Spinal cord (tissue), 10 donors: Measurements from ENCODE around the gene BMAL1. TPM values are rescaled to one million over a fixed set of nuclear protein-coding genes. Genes with fewer than 3 reads are reported as not detected.
"Not testable (repeated sequence)": the region's sequence is repeated elsewhere in the genome, so short reads cannot be mapped to it uniquely, and the experiment has no call there.

ENCODE experiments used
- DNase-seq, 6 donors: peaks; one replicate each; pipeline versions ENCODE4 v3.0.0 to v3.0.0-alpha.2; 2013 to 2015; ENCODE audit warnings: low spot score in 6 of 6, low read depth in 4 of 6
- H3K27ac ChIP-seq: one replicate; pipeline ENCODE4 v1.5.1; 2013; ENCODE audit warnings: low read depth, low read length, control low read depth
- H3K27me3 ChIP-seq: one replicate; pipeline ENCODE4 v1.6.1; 2013; ENCODE audit warnings: low read length; ENCODE audit not compliant: control insufficient read depth, insufficient read depth
- H3K36me3 ChIP-seq: one replicate; pipeline ENCODE4 v1.6.1; 2013; ENCODE audit warnings: low read length; ENCODE audit not compliant: control insufficient read depth, insufficient read depth
- H3K4me1 ChIP-seq: one replicate; pipeline ENCODE4 v1.6.1; 2013; ENCODE audit warnings: low read length; ENCODE audit not compliant: control insufficient read depth, insufficient read depth
- H3K4me3 ChIP-seq: one replicate; pipeline ENCODE4 v1.5.1; 2013; ENCODE audit warnings: low read depth, low read length, control low read depth
- H3K9me3 ChIP-seq: one replicate; pipeline ENCODE4 v1.6.1; 2013; ENCODE audit warnings: low read length; ENCODE audit not compliant: control insufficient read depth, insufficient read depth
- whole genome bisulfite sequencing: methylation state at CpG from one replicate; pipeline ENCODE4 v1.1.5; 2013; ENCODE audit warnings: missing lambda C conversion rate; ENCODE audit not compliant: insufficient coverage; 5-methylcytosine and 5-hydroxymethylcytosine counted together
- polyA plus RNA-seq, 2 donors: library from polyadenylated mRNA; unstranded; fragments of 120-200 nt; gene quantifications; one replicate each; pipeline ENCODE4 v1.2.1, GENCODE V29; 2013; ENCODE audit not compliant: insufficient read length in 2 of 2
- total RNA-seq, 2 donors: library from RNA; depleted of rRNA in 1 of 2; stranded (reverse); fragments of 120-200 nt in 1 of 2; fragments of >200 nt in 1 of 2; gene quantifications; one replicate each; pipeline versions ENCODE4 v1.2.3 to v1.2.4, GENCODE V29; 2013 to 2014
- donor health status: healthy.

The BMAL1 gene
- total and polyA plus RNA-seq, 4 donors: 21.0 to 29.8 (median 25.7) TPM

GRCh38 chr11:13427440-13427839 lies 149.8 kb downstream of the BMAL1 start:
- Histone ChIP-seq H3K27me3 (no peaks in the 10 kb centered on the region), H3K36me3 (no peaks in the 10 kb centered on the region), H3K27ac (no peak overlapping the region), H3K4me3 (no peak overlapping the region), H3K9me3 (peaks cover 5% of the 10 kb centered on the region), H3K4me1 (no peaks in the 10 kb centered on the region)
- DNase-seq: no peak

DNA sequence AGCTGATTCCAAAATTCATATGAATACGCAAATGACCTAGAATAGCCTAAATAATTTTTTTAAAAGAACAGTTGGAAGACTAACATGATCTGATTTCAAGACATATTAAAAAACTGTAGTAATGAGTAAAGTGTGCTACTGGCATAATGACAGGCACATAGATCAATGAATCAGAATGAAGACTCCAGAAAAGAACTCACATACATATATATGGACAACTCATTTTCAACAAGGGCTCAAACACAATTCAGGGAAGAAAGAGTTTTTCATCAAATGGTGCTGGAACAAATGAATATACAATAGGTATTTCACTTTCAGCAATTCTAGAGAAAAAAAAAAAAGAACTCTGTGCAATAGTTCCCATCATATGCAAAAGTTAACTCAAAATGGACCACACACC lies 151.7 kb downstream of the BMAL1 start:
- DNase-seq: no peak
- Histone ChIP-seq H3K4me3 (no peak overlapping the region), H3K36me3 (no peaks in the 10 kb centered on the region), H3K27ac (no peak overlapping the region), H3K4me1 (no peaks in the 10 kb centered on the region), H3K27me3 (no peaks in the 10 kb centered on the region), H3K9me3 (peaks cover 5% of the 10 kb centered on the region)
- no CpG with 5 or more reads among the region's 1 CpG for WGBS

DNA sequence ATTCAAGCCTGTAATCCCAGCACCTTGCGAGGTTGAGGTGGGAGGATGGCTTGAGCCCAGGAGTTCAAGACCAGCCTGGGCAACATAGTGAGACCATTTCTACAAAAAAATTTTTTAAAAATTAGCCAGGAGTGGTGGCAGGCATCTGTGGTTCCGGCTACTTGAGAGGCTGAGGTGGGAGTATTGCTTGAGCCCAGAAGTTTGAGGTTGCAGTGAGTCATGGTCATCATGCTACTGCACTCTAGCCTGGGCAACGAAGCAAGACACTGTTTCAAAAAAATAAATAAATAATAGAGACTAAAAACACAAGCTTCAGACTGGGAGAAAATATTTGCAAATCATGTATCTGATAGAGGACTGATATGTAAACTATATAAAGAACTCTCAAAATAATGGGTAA lies 152.2 kb downstream of the BMAL1 start:
- H3K4me3 ChIP-seq: no peak overlapping the region
- no peaks in the 10 kb centered on the region for H3K27me3 ChIP-seq
- peaks cover 5% of the 10 kb centered on the region for H3K9me3 ChIP-seq
- 100% methylated on average over 1 of the region's 3 CpGs for WGBS
- no peak for DNase-seq
- no peaks in the 10 kb centered on the region for H3K36me3 ChIP-seq
- H3K4me1 ChIP-seq: no peaks in the 10 kb centered on the region
- H3K27ac ChIP-seq: no peak overlapping the region

DNA sequence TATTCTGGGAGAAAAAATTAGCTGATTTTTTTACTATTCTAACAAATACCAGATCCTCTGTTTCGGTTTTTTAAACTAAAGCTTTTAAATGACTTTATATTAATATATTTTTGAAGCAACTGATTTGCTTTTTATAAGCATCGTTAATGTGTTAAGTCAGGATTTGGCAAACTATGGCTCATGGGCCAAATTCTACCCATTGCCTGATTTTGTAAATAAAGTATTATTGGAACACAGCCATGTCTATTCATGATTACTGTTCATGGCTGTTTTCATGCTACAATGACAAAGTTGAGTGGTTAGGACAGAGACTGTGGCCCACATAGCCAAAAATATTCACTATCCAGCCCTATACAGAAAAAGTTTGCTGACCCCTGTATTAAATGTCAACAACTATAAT lies 155.8 kb downstream of the BMAL1 start:
- no CpG with 5 or more reads among the region's 2 CpGs for WGBS
- H3K4me1 ChIP-seq: no peaks in the 10 kb centered on the region
- H3K27me3 ChIP-seq: no peaks in the 10 kb centered on the region
- no peak overlapping the region for H3K4me3 ChIP-seq
- DNase-seq: no peak
- H3K9me3 ChIP-seq: no peaks in the 10 kb centered on the region
- no peaks in the 10 kb centered on the region for H3K36me3 ChIP-seq
- H3K27ac ChIP-seq: no peak overlapping the region

DNA sequence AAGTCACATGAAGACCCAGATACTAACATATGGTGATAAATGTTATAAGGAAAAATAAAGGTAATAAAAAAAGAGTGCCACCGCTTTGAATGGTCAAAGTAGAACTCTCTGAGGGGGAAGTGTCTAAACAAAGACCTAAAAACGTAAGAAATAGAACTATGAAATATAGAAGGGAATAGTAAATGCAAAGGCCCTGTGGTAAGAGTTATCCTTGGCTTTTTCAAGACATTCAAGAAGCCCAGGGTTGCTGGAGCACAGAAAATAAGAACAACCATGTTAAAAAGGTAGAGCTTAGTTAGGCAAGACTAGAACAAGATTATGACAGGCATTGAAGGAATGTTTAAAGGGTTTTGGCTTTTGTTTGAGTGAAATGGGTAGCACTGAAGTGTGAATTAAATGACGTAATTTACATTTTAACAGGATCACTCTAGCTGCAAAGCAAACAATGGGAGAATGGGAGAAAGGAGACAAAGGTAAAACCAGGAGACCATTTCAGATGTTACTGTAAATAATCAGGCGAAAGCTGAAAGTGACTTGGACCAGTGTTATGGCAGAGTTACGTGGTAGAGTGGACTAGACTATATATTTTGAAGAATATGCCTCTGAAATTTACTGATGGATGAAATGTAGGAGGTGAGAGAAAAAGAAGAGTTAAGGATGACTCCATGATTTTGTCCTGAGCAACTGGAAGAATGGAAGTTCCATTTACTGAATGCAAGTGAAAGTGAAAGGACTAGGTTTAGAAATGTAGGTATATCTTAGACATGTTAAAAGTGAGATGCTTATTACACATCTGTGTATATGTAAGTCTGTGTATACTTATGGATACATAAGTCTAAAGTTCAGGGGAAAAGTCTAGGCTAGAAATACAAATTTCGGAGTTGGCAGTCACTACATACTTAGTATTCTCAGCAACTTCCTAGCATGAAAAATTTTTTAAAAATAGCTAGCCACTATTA lies 156.9 kb downstream of the BMAL1 start:
- no peaks in the 10 kb centered on the region for H3K27me3 ChIP-seq
- no peak overlapping the region for H3K27ac ChIP-seq
- H3K9me3 ChIP-seq: no peaks in the 10 kb centered on the region
- no peaks in the 10 kb centered on the region for H3K36me3 ChIP-seq
- 90% methylated on average over 5 of the region's 6 CpGs for WGBS
- H3K4me1 ChIP-seq: no peaks in the 10 kb centered on the region
- H3K4me3 ChIP-seq: no peak overlapping the region
- DNase-seq: no peak

DNA sequence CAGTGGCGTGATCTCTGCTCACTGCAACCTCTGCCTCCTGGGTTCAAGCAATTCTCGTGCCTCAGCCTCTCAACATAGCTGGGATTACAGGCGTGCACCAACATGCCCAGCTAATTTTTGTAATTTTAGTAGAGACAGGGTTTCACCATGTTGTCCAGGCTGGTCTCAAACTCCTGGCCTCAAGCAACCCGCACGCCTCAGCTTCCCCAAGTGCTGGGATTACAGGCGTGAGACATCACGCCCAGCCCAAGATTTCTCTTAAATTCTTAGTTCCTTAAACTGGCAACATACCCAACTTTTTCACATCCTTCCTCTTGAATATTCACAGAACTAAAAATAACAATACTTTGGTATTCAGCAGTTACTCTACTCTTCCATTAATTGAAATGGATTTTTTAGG lies 159.2 kb downstream of the BMAL1 start:
- not testable (repeated sequence) for H3K27ac ChIP-seq, H3K27me3 ChIP-seq, H3K9me3 ChIP-seq, DNase-seq, H3K4me1 ChIP-seq, H3K36me3 ChIP-seq, H3K4me3 ChIP-seq
- WGBS: 93% methylated on average over 7 of the region's 7 CpGs

Other genes with a start within 250 kb of the BMAL1 start
- gene BTBD10, start 185.4 kb downstream of the BMAL1 start, total RNA-seq: 10 to 100 TPM; 61.3 to 90.7 TPM
- gene BTBD10, start 185.4 kb downstream of the BMAL1 start, polyA plus RNA-seq: 10 to 100 TPM; 56.8 to 61.2 TPM
- gene PTH, start 218.2 kb downstream of the BMAL1 start, total RNA-seq: under 1 TPM in 1 of 2 donors, not detected in 1; 0.22 TPM
- gene PTH, start 218.2 kb downstream of the BMAL1 start, polyA plus RNA-seq: not detected